Suprapubic skin (tissue), 3 donors: ENCODE results near the gene KRT77.

Experiments
- CTCF ChIP-seq, 2 donors: fragments of 200-600 bp in 1 of 2; fragments of 450-650 bp in 1 of 2; sonication (generic) in 1 of 2; IDR thresholded peaks; one replicate each; pipeline ENCODE4 v1.5.1; 2016 to 2019; ENCODE audit warnings: antibody characterized with exemption in 2 of 2, mild to moderate bottlenecking in 1 of 2, moderate library complexity in 1 of 2
- POLR2AphosphoS5 ChIP-seq, 3 donors: sonication (generic); formaldehyde crosslinking; IDR thresholded peaks; one replicate each; pipeline ENCODE4 v1.6.1; 2017; ENCODE audit warnings: antibody characterized with exemption in 3 of 3

- TF ChIP-seq POLR2AphosphoS5 (IDR thresholded peaks at IDR 0.05), result no peak
- no peak for TF ChIP-seq CTCF (IDR thresholded peaks at IDR 0.05)
Observed at GRCh38 chr12:52663420-52663819, 39.9 kb downstream of the KRT77 start.
